Mesenchymal stem cell (in vitro differentiated cells and primary cell): ENCODE results near the gene CENPP.

Experiments
- DNase-seq: peaks from one replicate; pipeline ENCODE4 v3.0.0-alpha.2; 2013
- H2AFZ ChIP-seq: one replicate; pipeline ENCODE4 v1.6.1; 2013; ENCODE audit warnings: low read depth, mild to moderate bottlenecking, control low read depth, inconsistent platforms, low read length, moderate library complexity
- H2AK5ac ChIP-seq: 2 replicates; pipeline ENCODE4 v1.6.1; 2013; ENCODE audit warnings: low read length, moderate library complexity, mild to moderate bottlenecking, inconsistent platforms; ENCODE audit not compliant: severe bottlenecking
- H2BK120ac ChIP-seq: one replicate; pipeline ENCODE4 v1.6.1; 2013; ENCODE audit warnings: low read depth, mild to moderate bottlenecking, inconsistent platforms, low read length, moderate library complexity
- H2BK12ac ChIP-seq, 2 experiments: one replicate each; pipeline ENCODE4 v1.6.1; 2013; ENCODE audit warnings: inconsistent platforms in 2 of 2, low read length in 2 of 2, mild to moderate bottlenecking in 2 of 2, moderate library complexity in 2 of 2, control low read depth in 1 of 2
- H2BK15ac ChIP-seq: one replicate; pipeline ENCODE4 v1.6.1; 2013; ENCODE audit warnings: mild to moderate bottlenecking, low read depth, inconsistent platforms; ENCODE audit not compliant: poor library complexity, severe bottlenecking
- H2BK5ac ChIP-seq: 2 replicates; pipeline ENCODE4 v1.6.1; 2013; ENCODE audit warnings: low read depth, mild to moderate bottlenecking, low read length, control low read depth, inconsistent platforms; ENCODE audit not compliant: poor library complexity, severe bottlenecking
- H3K14ac ChIP-seq, 2 experiments: one replicate each; pipeline ENCODE4 v1.6.1; 2013; ENCODE audit warnings: inconsistent platforms in 2 of 2, low read length in 2 of 2, control low read depth in 1 of 2, mild to moderate bottlenecking in 1 of 2, moderate library complexity in 1 of 2
- H3K18ac ChIP-seq, 2 experiments: one replicate each; pipeline ENCODE4 v1.6.1; 2013; ENCODE audit warnings: inconsistent platforms in 2 of 2, low read length in 2 of 2, control low read depth in 1 of 2, low read depth in 1 of 2, mild to moderate bottlenecking in 1 of 2
- H3K23ac ChIP-seq, 2 experiments: one replicate each; pipeline ENCODE4 v1.6.1; 2013; ENCODE audit warnings: inconsistent platforms in 2 of 2, low read length in 2 of 2, mild to moderate bottlenecking in 2 of 2, moderate library complexity in 2 of 2, control low read depth in 1 of 2
- H3K27ac ChIP-seq: 2 replicates; pipeline ENCODE4 v1.5.1; 2013; ENCODE audit warnings: mild to moderate bottlenecking, moderate library complexity, low read length, control low read depth, inconsistent platforms; ENCODE audit not compliant: poor library complexity, severe bottlenecking
- H3K27me3 ChIP-seq, 2 experiments: 2 replicates each; pipeline versions ENCODE4 v1.6.1 to v1.7.0; 2013; ENCODE audit warnings: low read length in 2 of 2, mild to moderate bottlenecking in 2 of 2, moderate library complexity in 2 of 2, control low read depth in 1 of 2, inconsistent platforms in 1 of 2; ENCODE audit not compliant: control insufficient read depth in 1 of 2, insufficient read depth in 1 of 2
- H3K36me3 ChIP-seq, 2 experiments: 2 replicates each; pipeline versions ENCODE4 v1.6.1 to v1.7.0; 2013; ENCODE audit warnings: low read length in 2 of 2, control low read depth in 1 of 2, inconsistent platforms in 1 of 2, low read depth in 1 of 2, mild to moderate bottlenecking in 1 of 2; ENCODE audit not compliant: insufficient read depth in 2 of 2, control insufficient read depth in 1 of 2
- H3K4ac ChIP-seq, 2 experiments: one replicate each; pipeline ENCODE4 v1.6.1; 2013; ENCODE audit warnings: inconsistent platforms in 2 of 2, low read length in 2 of 2, mild to moderate bottlenecking in 2 of 2, moderate library complexity in 2 of 2, control low read depth in 1 of 2, low read depth in 1 of 2
- H3K4me1 ChIP-seq: 2 replicates; pipeline ENCODE4 v1.6.1; 2013; ENCODE audit warnings: low read depth, low read length, control low read depth; ENCODE audit not compliant: control insufficient read depth, insufficient read depth
- H3K4me2 ChIP-seq: 2 replicates; pipeline ENCODE4 v1.6.1; 2013; ENCODE audit warnings: low read length, mild to moderate bottlenecking, inconsistent platforms; ENCODE audit not compliant: poor library complexity, severe bottlenecking
- H3K4me3 ChIP-seq, 2 experiments: 2 replicates each; pipeline versions ENCODE4 v1.5.1 to v1.7.0; 2013; ENCODE audit warnings: low read length in 2 of 2, mild to moderate bottlenecking in 2 of 2, control low read depth in 1 of 2, low read depth in 1 of 2; ENCODE audit not compliant: insufficient read depth in 1 of 2
- H3K79me1 ChIP-seq: replicated peaks from 2 replicates; pipeline ENCODE4 v1.6.1; 2013; ENCODE audit warnings: mild to moderate bottlenecking, control low read depth, low read length, inconsistent platforms; ENCODE audit not compliant: poor library complexity, severe bottlenecking
- H3K9ac ChIP-seq: 2 replicates; pipeline ENCODE4 v1.7.0; 2013; ENCODE audit warnings: mild to moderate bottlenecking, low read length, moderate library complexity
- H3K9me3 ChIP-seq: 2 replicates; pipeline ENCODE4 v1.7.0; 2013; ENCODE audit warnings: mild to moderate bottlenecking, low read length; ENCODE audit not compliant: control insufficient read depth
- H4K8ac ChIP-seq: one replicate; pipeline ENCODE4 v1.6.1; 2013; ENCODE audit warnings: inconsistent platforms, mild to moderate bottlenecking, low read length, moderate library complexity
- H4K91ac ChIP-seq: one replicate; pipeline ENCODE4 v1.6.1; 2013; ENCODE audit warnings: mild to moderate bottlenecking, low read length, inconsistent platforms
- WGBS: methylation state at CpG from one replicate; pipeline ENCODE4 v1.1.7; 2013; ENCODE audit warnings: mixed read lengths; 5-methylcytosine and 5-hydroxymethylcytosine counted together

CENPP gene

DNA sequence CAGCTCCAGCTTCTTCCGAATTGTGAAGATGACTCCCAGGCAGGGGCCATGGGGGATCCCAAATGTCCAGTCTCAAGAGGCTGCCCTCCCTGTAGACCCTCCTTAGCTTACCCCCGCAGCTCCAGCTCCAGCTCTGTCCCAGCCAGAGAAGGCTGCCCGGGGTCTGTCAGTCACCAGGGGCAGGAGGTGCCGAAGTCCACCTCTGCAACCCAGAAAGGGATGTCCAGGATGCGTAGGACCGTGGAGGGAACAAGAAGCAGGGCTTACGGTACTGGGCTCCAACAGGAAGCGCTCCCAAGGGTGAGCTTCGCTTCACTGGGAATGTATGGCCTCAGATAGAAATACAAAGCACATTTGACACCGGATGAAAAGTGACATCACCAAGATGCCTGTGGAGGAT, 338.2 kb downstream of the CENPP start:
- H3K4me3 ChIP-seq, result no peak overlapping the region
- no peak overlapping the region for H3K14ac ChIP-seq
- no peak overlapping the region for H4K8ac ChIP-seq
- H2BK5ac ChIP-seq, result no peak overlapping the region
- H2AFZ ChIP-seq, result no peak overlapping the region
- no peak overlapping the region for H3K4me2 ChIP-seq
- H3K27me3 ChIP-seq, result no peaks in the 10 kb centered on the region
- H3K4ac ChIP-seq, result no peak overlapping the region
- no peak overlapping the region for H3K23ac ChIP-seq
- H2BK15ac ChIP-seq, result no peak overlapping the region
- H2BK120ac ChIP-seq, result no peak overlapping the region
- H3K9ac ChIP-seq, result no peak overlapping the region
- no peak overlapping the region for H3K18ac ChIP-seq
- H3K4me1 ChIP-seq, result peaks cover 35% of the 10 kb centered on the region
- H2AK5ac ChIP-seq, result peak overlapping the region; percentile 9
- peaks cover 38 to 43% of the 10 kb centered on the region in 2 experiments for H3K36me3 ChIP-seq
- H3K9me3 ChIP-seq, result no peaks in the 10 kb centered on the region
- DNase-seq, result no peak
- H3K79me1 ChIP-seq, result peaks cover 28% of the 10 kb centered on the region
- H4K91ac ChIP-seq, result no peak overlapping the region
- H3K27ac ChIP-seq, result no peak overlapping the region
- 94% methylated on average over 10 of the region's 10 CpGs for WGBS
- no peak overlapping the region for H2BK12ac ChIP-seq

DNA sequence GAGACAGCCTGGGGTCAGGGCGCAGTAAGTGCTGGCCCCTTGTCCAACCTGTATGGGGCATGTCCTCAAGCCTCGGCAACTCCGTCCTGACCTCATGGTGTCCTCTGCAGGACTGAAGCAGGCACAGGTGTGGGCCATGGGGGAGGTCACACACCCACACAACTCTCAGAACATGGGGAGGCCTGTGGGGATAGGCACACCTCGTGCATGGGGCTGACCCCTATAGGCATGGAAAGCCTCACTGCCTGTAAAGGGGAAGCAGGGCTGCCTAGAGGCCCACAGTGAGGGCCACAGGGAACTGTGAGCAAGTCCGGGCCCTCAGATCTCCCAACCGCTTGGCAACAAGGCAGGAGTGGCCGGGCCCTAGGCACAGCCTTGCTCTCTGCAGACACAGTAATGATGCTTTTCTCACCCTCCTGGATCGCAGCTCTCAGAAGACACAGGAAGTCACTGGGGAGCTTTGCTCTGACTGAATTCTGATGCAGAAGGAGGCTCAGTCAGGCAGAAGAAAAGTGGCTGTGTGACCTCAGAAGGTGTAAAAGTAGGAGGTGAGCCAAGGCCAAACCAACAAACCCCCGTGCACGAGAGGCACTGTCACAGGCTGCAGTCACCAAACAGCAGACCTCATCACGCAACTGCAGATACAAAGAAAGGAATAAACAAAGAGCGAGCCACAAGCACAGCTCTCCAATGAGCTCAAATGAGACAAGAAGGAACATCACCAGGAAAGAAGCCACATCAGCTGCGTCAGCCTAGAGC, 338.8 kb downstream of the CENPP start:
- no peak overlapping the region for H2BK120ac ChIP-seq
- peaks cover 26% of the 10 kb centered on the region for H3K79me1 ChIP-seq
- no peak overlapping the region for H4K8ac ChIP-seq
- peak overlapping the region; percentile 59 for H3K27ac ChIP-seq
- H3K4ac ChIP-seq, result no peak overlapping the region
- no peak overlapping the region for H3K4me2 ChIP-seq
- H3K4me3 ChIP-seq, result no peak overlapping the region
- no peak overlapping the region for H3K14ac ChIP-seq
- no peak overlapping the region for H3K23ac ChIP-seq
- H3K18ac ChIP-seq, result no peak overlapping the region
- H3K9me3 ChIP-seq, result no peaks in the 10 kb centered on the region
- H2AFZ ChIP-seq, result no peak overlapping the region
- H3K27me3 ChIP-seq, result no peaks in the 10 kb centered on the region
- H3K9ac ChIP-seq, result peak overlapping the region; percentile 11
- H2BK15ac ChIP-seq, result no peak overlapping the region
- peak overlapping the region; percentile 37 for H2AK5ac ChIP-seq
- DNase-seq, result peak; percentile 64
- no peak overlapping the region for H2BK5ac ChIP-seq
- H3K36me3 ChIP-seq, result peaks cover 38 to 41% of the 10 kb centered on the region in 2 experiments
- H3K4me1 ChIP-seq, result peaks cover 34% of the 10 kb centered on the region
- peak overlapping the region; percentile 16 for H4K91ac ChIP-seq
- H2BK12ac ChIP-seq, result no peak overlapping the region
- 79% methylated on average over 13 of the region's 13 CpGs for WGBS

DNA sequence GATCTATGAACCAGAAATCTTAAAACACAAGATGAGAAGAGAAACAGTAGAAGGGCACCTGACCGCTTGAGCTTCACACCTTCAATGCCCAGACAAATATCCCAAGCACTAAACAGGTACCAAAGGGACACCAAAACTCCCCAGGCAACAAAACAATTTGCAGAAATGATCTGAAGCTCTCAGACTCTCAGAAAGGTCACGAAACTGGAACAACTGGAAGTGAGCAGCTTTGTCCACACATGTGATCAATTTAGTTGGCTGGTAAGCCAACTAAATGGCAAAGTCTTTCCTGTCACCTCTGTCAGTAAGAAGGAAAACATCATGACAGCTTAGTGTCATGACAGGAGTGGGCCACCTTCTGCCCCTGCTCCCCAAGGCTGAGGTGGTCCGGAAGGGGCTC, 340.1 kb downstream of the CENPP start:
- Histone ChIP-seq H3K9ac (no peak overlapping the region), H3K4me3 (no peak overlapping the region), H4K91ac (no peak overlapping the region), H2BK5ac (no peak overlapping the region), H2AK5ac (no peak overlapping the region), H3K27ac (no peak overlapping the region), H3K79me1 (peaks cover 18% of the 10 kb centered on the region), H2BK120ac (no peak overlapping the region), H3K9me3 (no peaks in the 10 kb centered on the region), H2BK15ac (no peak overlapping the region), H2AFZ (no peak overlapping the region), H2BK12ac (no peak overlapping the region), H3K36me3 (peaks cover 32 to 38% of the 10 kb centered on the region in 2 experiments), H4K8ac (no peak overlapping the region), H3K4ac (no peak overlapping the region), H3K4me2 (no peak overlapping the region), H3K14ac (no peak overlapping the region), H3K4me1 (peaks cover 31% of the 10 kb centered on the region), H3K18ac (no peak overlapping the region), H3K23ac (no peak overlapping the region), H3K27me3 (no peaks in the 10 kb centered on the region)
- no peak for DNase-seq
- 99% methylated on average over 3 of the region's 3 CpGs for WGBS

DNA sequence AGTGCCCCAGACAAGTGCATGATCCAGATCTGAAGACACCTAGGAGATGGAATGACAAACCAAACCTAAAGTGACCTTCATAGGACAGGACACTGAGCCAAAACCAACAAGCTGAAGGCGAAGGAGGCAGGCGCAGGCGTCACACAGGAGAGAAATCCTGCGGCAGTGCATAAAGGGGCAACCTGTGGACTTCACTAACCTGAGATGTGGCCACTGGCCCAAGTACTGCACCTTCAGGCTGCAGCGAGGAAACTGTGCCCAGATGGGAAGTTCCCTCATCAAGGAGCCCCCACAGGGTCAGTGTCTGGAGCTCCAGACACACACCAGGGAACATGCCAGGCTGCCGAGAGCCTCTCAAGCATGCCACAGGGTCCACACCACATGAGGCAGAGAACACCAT, 340.5 kb downstream of the CENPP start:
- Histone ChIP-seq H3K27ac (no peak overlapping the region), H2BK12ac (no peak overlapping the region), H4K8ac (no peak overlapping the region), H2AK5ac (no peak overlapping the region), H3K9ac (no peak overlapping the region), H3K14ac (no peak overlapping the region), H2BK15ac (no peak overlapping the region), H2AFZ (no peak overlapping the region), H3K27me3 (no peaks in the 10 kb centered on the region), H3K4me2 (no peak overlapping the region), H3K9me3 (no peaks in the 10 kb centered on the region), H3K4ac (no peak overlapping the region), H3K4me1 (peaks cover 32% of the 10 kb centered on the region), H4K91ac (no peak overlapping the region), H2BK5ac (no peak overlapping the region), H3K18ac (no peak overlapping the region), H3K36me3 (peaks cover 30 to 38% of the 10 kb centered on the region in 2 experiments), H3K79me1 (peaks cover 17% of the 10 kb centered on the region), H3K4me3 (no peak overlapping the region), H2BK120ac (no peak overlapping the region), H3K23ac (no peak overlapping the region)
- no peak for DNase-seq
- 97% methylated on average over 6 of the region's 6 CpGs for WGBS
